Activated naive CD4-positive, alpha-beta T cell treated with anti-CD3 and anti-CD28 coated beads, Interleukin-2, amount 50 U/mL, for 24 hours (primary cell): ENCODE results near the gene TENT5C.
A peak's percentile ranks its signal among the peaks of the same experiment; 100 is the strongest.

Experiments used
- H3K27ac Mint-ChIP-seq: one replicate; pipeline ENCODE4 v1.8.0; 2021; ENCODE audit warnings: mild to moderate bottlenecking, mixed read lengths
- H3K27me3 Mint-ChIP-seq: one replicate; pipeline ENCODE4 v1.8.0; 2021; ENCODE audit warnings: mixed read lengths
- H3K36me3 Mint-ChIP-seq: one replicate; pipeline ENCODE4 v1.8.0; 2021; ENCODE audit warnings: mixed read lengths
- H3K4me1 Mint-ChIP-seq: one replicate; pipeline ENCODE4 v1.8.0; 2021; ENCODE audit warnings: mixed read lengths
- H3K4me3 Mint-ChIP-seq: one replicate; pipeline ENCODE4 v1.8.0; 2021; ENCODE audit warnings: mild to moderate bottlenecking, mixed read lengths
- H3K9me3 Mint-ChIP-seq: one replicate; pipeline ENCODE4 v1.8.0; 2021; ENCODE audit warnings: mixed read lengths

Gene TENT5C

GRCh38 chr1:117581391-117581943 lies 24.4 kb upstream of the TENT5C start:
- Mint-ChIP-seq H3K27me3 (no peaks in the 10 kb centered on the region), H3K9me3 (no peaks in the 10 kb centered on the region), H3K36me3 (no peaks in the 10 kb centered on the region), H3K4me1 (no peaks in the 10 kb centered on the region), H3K27ac (peak overlapping the region; percentile 26), H3K4me3 (no peak overlapping the region)

- H3K36me3 Mint-ChIP-seq: no peaks in the 10 kb centered on the region
- no peaks in the 10 kb centered on the region for H3K9me3 Mint-ChIP-seq
- no peak overlapping the region for H3K4me3 Mint-ChIP-seq
- no peaks in the 10 kb centered on the region for H3K27me3 Mint-ChIP-seq
- H3K27ac Mint-ChIP-seq: no peak overlapping the region
- no peaks in the 10 kb centered on the region for H3K4me1 Mint-ChIP-seq
These were observed 23.4 kb upstream of the TENT5C start for GRCh38 chr1:117582451-117582850.

DNA sequence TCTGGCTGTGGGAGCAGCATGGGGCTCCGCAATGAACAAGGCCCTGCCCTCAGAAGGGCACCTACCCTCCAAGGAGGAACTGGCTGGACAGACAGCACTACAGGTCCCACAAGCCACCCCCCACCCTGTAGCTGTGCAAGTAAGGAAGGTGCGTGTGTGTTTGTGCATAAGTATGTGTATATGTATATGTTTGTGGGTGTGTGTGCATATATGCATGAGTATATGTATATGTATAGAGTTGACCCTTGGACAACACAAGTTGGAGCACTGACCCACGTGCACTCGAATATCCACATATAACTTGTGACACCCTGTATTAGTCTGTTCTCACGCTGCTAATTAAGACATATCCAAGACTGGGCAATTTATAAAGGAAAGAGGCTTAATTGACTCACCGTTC lies 22.6 kb upstream of the TENT5C start:
- Mint-ChIP-seq H3K27ac (no peak overlapping the region), H3K4me1 (no peaks in the 10 kb centered on the region), H3K4me3 (no peak overlapping the region), H3K36me3 (no peaks in the 10 kb centered on the region), H3K9me3 (no peaks in the 10 kb centered on the region), H3K27me3 (no peaks in the 10 kb centered on the region)

GRCh38 chr1:117584181-117584580 lies 21.7 kb upstream of the TENT5C start:
- Mint-ChIP-seq H3K9me3 (no peaks in the 10 kb centered on the region), H3K36me3 (no peaks in the 10 kb centered on the region), H3K4me1 (no peaks in the 10 kb centered on the region), H3K27ac (no peak overlapping the region), H3K4me3 (no peak overlapping the region), H3K27me3 (no peaks in the 10 kb centered on the region)

DNA sequence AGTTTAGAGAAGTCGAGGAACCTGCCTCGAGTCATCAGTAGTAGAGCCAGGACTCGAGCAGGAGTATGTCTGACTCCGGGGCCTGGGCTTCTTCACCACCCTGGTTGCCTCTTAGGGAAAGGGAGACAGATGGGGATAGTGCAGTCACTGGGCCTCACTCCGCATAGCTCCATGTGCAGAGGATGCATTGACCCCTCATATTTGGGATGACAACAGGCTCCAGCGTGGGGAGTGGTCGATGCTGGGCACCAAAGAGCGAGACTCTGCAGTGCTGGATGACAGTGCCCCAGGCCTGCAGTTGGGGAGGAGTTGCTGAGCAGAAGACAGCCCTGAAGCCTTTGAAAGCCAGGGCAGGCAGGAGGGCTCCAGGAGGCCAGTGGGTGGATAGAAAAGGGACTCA lies 20.8 kb upstream of the TENT5C start:
- Mint-ChIP-seq H3K9me3 (no peaks in the 10 kb centered on the region), H3K27ac (no peak overlapping the region), H3K36me3 (no peaks in the 10 kb centered on the region), H3K4me3 (no peak overlapping the region), H3K4me1 (no peaks in the 10 kb centered on the region), H3K27me3 (no peaks in the 10 kb centered on the region)

DNA sequence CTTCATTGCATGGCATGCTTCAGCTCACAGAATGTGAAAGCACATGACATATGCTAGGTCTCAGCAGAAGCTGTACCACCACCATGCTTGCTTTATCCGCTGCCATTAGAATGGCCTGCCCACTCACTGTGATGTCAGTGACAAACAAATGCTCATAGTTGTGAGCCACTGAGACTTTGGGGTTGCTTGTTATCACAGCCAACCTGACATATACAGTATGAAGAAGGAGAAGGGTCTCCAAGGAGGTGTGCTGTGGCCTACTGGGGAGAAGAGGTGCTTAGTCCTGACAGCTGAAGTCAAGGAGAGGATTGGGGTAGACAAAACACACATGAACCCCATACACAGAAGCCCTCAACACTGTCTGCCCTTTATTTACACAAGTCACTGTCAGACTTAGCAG lies 19.5 kb upstream of the TENT5C start:
- Mint-ChIP-seq H3K36me3 (no peaks in the 10 kb centered on the region), H3K4me1 (no peaks in the 10 kb centered on the region), H3K4me3 (no peak overlapping the region), H3K9me3 (no peaks in the 10 kb centered on the region), H3K27ac (no peak overlapping the region), H3K27me3 (no peaks in the 10 kb centered on the region)

- no peaks in the 10 kb centered on the region for H3K36me3 Mint-ChIP-seq
- no peaks in the 10 kb centered on the region for H3K9me3 Mint-ChIP-seq
- H3K4me3 Mint-ChIP-seq: no peak overlapping the region
- H3K27me3 Mint-ChIP-seq: no peaks in the 10 kb centered on the region
- no peaks in the 10 kb centered on the region for H3K4me1 Mint-ChIP-seq
- no peak overlapping the region for H3K27ac Mint-ChIP-seq
These were observed 18.9 kb upstream of the TENT5C start for GRCh38 chr1:117586747-117587498.

DNA sequence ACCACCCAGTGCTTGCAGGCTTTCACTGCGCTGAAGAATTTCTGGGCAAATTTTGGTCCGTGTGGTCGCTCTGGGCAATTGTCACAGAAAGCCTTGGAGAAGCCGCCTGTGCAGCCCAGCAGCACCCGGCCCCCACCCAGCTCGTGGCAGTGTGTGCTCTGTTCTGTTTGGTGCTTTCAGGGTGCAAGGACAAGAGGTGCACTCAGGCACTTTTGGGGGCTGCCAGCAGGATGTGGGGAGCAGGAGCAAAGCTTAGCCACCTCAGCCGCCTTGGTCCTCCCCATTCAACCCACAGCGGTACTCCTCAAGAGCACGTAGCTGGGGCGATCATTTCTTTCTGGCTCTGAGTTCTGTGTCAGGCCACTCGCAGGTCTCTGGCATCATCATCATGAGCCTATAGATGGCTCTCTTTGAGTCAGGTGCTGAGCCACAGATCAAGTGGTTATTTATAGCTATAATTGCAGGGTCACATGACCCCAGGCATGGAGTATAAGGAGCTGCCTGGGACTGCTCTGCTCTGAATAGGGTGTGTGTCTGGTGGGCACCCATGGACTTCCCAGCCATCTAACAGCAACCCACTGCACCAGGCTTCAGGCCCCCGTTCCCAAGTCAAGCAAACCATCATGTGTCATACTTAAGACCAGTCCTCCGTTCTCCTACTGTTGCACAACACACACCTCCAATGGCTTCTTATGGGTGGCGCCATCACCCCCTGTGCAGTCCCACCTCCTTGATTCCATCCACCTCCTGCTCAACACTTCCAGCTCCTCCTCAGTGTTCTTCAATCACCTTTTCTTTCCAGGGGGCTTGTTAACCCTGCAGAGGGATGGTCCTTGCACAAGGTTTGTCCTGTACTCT lies 18.1 kb upstream of the TENT5C start:
- Mint-ChIP-seq H3K9me3 (no peaks in the 10 kb centered on the region), H3K36me3 (no peaks in the 10 kb centered on the region), H3K4me3 (no peak overlapping the region), H3K4me1 (no peaks in the 10 kb centered on the region), H3K27me3 (no peaks in the 10 kb centered on the region), H3K27ac (no peak overlapping the region)

- Mint-ChIP-seq H3K9me3 (no peaks in the 10 kb centered on the region), H3K36me3 (no peaks in the 10 kb centered on the region), H3K4me1 (no peaks in the 10 kb centered on the region), H3K27ac (no peak overlapping the region), H3K4me3 (no peak overlapping the region), H3K27me3 (no peaks in the 10 kb centered on the region)
These were observed 16.3 kb upstream of the TENT5C start for GRCh38 chr1:117589544-117589943.

DNA sequence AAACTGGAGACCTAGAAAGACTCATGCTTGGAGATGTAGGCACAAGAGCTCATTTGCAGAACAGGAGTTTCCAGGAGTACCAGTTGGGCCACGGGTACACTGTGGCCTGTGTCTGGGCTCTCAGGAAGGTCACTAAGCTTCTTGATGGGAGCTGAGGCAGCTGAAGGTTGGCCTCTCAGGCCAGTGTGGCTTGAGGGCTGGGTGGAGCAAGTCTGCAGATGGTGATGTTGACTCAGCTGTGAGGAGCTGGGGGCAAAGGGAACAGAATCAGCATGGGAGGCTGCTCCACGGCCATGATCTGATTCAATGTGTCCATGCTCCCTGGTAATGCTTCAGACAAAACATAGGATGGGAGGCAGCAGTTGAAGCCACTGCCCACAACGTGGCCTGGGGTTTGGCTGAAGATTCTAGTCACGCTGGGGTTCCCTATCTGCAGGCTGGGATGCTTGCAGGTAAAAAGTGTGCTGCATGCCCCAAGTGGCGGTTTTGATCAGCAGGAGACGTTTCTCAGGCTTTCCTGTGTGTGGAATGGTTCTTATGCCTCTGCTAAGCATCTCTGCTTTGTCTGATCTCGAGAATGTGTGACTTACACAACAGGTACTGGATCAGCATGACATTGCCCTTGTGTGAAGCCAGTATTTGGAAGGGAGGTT lies 15.4 kb upstream of the TENT5C start:
- Mint-ChIP-seq H3K36me3 (no peaks in the 10 kb centered on the region), H3K4me3 (no peak overlapping the region), H3K27ac (no peak overlapping the region), H3K9me3 (no peaks in the 10 kb centered on the region), H3K4me1 (no peaks in the 10 kb centered on the region), H3K27me3 (no peaks in the 10 kb centered on the region)

GRCh38 chr1:117591252-117591651 lies 14.6 kb upstream of the TENT5C start:
- Mint-ChIP-seq H3K27ac (no peak overlapping the region), H3K4me3 (no peak overlapping the region), H3K9me3 (no peaks in the 10 kb centered on the region)

GRCh38 chr1:117592155-117592554 lies 13.7 kb upstream of the TENT5C start:
- Mint-ChIP-seq H3K36me3 (no peaks in the 10 kb centered on the region), H3K27me3 (peaks cover 2% of the 10 kb centered on the region), H3K27ac (no peak overlapping the region), H3K4me3 (no peak overlapping the region), H3K4me1 (no peaks in the 10 kb centered on the region), H3K9me3 (no peaks in the 10 kb centered on the region)

More at GRCh38 chr1:117591252-117591651, 14.6 kb upstream of the TENT5C start:
- Mint-ChIP-seq H3K36me3 (no peaks in the 10 kb centered on the region), H3K27me3 (no peaks in the 10 kb centered on the region), H3K4me1 (no peaks in the 10 kb centered on the region)

GRCh38 chr1:117594261-117594990 lies 11.4 kb upstream of the TENT5C start:
- no peaks in the 10 kb centered on the region for H3K4me1 Mint-ChIP-seq
- no peaks in the 10 kb centered on the region for H3K9me3 Mint-ChIP-seq
- H3K36me3 Mint-ChIP-seq: no peaks in the 10 kb centered on the region
- peaks cover 2% of the 10 kb centered on the region for H3K27me3 Mint-ChIP-seq
- no peak overlapping the region for H3K4me3 Mint-ChIP-seq
- H3K27ac Mint-ChIP-seq: no peak overlapping the region

DNA sequence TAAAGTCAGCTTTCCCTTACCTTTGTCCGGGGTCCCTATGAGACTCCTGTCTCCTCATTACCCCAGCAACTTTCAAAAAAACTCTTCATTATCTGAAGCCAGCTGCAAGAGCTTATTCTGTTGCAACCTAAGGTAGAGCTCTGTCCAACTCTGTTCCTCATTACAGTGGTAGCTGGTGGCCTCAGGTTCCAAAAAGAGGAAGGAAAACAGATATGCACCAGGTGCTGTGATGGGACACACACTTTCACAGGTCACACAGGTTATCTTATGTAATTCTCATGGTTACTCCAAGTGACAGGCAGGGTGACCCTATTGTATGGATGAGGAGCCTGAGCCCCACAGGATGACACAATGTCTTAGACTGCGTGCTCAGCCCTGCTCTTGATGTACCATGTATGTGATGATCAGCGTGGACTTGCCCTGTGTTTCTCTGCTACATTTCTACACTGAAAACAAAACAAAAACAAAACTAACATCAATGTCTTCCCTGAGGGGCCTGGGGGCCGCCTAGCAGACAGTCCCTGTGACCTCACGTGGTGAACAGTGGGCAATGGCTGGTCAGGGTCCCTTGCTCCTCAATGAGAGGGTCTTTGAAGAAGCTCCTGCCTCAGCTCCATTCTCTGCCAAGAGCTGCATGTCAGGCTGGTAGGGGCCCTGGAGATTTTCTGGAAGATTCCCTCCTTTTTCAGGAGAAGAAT lies 9.7 kb upstream of the TENT5C start:
- Mint-ChIP-seq H3K9me3 (no peaks in the 10 kb centered on the region), H3K36me3 (no peaks in the 10 kb centered on the region), H3K4me3 (no peak overlapping the region), H3K27ac (no peak overlapping the region), H3K27me3 (peaks cover 2% of the 10 kb centered on the region), H3K4me1 (no peaks in the 10 kb centered on the region)

GRCh38 chr1:117598489-117598888 lies 7.4 kb upstream of the TENT5C start:
- Mint-ChIP-seq H3K27ac (no peak overlapping the region), H3K36me3 (no peaks in the 10 kb centered on the region), H3K9me3 (no peaks in the 10 kb centered on the region), H3K4me3 (no peak overlapping the region), H3K27me3 (peaks cover 2% of the 10 kb centered on the region), H3K4me1 (no peaks in the 10 kb centered on the region)
